Medulla oblongata (tissue), 1 donor: ENCODE measurements around the gene KLHL29.
"Not testable (repeated sequence)": the region's sequence is repeated elsewhere in the genome, so short reads cannot be mapped to it uniquely, and the experiment has no call there.

ENCODE experiments used
- DNase-seq: peaks from one replicate; pipeline ENCODE4 v3.0.0-alpha.2; 2015; ENCODE audit errors: extremely low spot score

KLHL29 gene

GRCh38 chr2:23718931-23719700 is 334.1 kb downstream of the KLHL29 start:
- no peak for DNase-seq

GRCh38 chr2:23719716-23720115 is 334.7 kb downstream of the KLHL29 start:
- no peak for DNase-seq

DNA sequence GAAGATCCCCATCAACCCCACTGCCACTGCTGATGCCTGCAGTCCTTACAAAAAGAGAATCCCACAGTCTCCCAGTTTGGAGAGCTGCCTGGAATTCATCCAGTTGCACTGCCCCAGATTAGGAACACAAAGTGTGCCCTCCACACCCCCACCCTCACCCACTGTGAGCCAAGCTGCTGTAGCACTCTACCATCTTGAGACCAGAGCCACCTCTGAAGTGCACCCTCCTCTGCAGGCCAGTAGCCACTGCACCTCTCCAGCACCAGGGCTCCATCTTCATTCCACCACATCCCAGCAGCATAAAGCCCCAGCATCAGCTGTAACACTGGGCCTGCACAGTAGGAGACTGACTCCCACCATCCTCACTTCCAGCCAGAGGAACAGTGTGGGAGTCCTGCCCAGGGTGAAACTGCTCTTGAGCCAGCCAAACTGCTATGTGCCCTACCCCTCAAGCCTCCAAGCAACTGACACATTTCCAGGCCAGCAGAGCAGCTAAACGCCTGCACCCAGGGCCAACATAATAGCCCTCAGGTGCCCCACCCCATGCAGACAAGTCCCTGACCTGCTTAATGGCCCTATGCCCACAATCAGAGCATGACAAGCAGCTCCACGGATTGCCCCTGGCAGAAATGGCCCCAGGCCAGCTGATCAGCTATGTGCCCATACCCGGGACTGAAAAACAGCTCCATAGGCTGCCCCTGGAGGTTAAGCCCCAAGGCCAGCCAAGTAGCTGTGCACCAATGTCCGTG is 335.9 kb downstream of the KLHL29 start:
- no peak for DNase-seq

DNA sequence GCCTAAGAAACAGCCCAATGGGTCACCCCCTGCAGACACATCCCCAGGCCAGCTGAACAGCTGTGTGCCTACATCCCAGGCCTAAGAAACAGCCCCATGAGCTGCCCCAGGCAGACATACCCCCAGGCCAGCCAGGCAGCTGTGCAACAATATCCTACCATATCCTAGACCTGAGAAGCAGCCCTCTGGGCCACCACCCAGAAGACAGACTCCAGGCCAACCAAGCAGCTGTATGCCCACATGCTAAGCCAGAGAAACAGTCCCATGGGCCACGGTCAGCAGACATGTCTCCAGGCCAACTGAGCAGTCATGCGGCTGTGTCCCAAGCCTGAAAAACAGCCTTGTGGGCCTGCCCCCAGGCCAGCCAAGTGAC is 336.5 kb downstream of the KLHL29 start:
- no peak for DNase-seq

- no peak for DNase-seq
Observed at GRCh38 chr2:23722255-23722654, 337.3 kb downstream of the KLHL29 start.

DNA sequence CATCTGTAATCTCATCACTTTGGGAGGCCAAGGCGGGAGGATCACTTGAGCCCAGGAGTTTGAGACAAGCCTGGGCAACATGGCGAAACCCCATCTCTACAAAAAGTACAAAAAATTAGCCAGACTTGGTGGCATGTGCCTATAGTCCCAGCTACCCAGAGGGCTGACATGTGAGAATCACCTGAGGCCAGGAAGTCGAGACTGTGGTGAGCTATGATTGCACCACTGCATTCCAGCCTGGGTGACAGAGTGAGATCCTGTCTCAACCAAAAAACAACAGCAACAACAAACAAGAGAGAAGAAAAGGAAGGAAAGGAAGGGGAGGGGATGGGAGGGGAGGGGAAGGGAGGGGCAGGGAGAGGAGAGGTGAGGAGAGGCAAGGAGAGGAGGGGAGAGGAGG is 338.1 kb downstream of the KLHL29 start:
- DNase-seq: not testable (repeated sequence)

DNA sequence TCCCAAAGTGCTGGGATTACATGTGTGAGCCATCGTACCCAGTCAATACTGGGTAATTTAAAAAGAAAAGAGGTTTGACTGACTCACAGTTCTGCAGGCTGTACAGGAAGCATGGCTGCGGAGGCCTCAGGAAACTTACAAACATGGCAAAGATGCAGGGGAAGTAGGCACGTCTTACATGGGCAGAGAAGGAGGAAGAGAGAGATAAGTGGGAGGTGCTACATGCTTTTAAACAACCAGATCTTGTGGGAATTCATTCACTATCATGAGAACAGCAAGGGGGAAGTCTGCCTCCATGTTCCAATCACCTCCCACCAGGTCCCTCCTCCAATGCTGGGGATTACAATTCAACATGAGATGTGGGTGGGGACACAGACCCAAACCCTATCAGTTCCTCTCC is 349.4 kb downstream of the KLHL29 start:
- DNase-seq: no peak

DNA sequence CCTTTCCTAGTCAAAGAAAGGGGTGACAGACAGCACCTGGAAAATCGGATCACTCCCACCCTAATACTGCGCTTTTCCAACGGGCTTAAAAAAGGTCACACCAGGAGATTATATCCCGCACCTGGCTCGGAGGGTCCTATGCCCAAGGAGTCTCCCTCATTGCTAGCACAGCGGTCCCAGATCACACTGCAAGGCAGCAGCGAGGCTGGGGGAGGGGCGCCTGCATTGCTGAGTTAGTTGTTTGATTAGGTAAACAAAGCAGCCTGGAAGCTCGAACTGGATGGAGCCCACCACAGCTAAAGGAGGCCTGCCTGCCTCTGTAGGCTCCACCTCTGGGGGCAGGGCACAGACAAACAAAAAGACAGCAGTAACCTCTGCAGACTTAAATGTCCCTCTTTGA is 351.8 kb downstream of the KLHL29 start:
- not testable (repeated sequence) for DNase-seq

DNA sequence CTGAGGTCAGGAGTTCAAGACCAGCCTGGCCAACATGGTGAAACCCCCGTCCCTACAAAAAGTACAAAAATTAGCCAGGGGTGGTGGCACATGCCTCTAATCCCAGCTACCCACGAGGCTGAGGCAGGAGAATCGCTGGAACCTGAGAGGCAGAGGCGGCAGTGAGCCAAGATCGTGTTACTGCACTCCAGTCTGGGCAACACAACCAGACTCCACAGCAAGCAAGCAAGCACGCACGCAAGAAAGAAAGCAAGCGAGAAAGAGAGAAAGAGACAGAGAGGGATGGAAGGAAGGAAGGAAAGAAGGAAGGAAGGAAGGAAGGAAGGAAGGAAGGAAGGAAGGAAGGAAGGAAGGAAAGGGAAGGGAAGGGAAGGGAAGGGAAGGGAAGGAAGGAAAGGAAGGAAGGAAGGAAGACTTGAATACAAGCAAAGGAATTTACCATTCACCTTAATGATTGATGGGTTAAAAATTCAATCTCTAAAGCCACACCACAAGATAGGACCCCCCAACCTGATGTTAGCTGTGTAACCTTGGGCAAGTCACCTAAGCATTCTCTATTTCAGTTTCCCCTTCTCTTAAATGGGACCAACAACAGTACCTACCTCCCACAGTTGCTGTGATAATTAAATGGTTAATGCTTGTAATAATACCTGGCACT is 360.2 kb downstream of the KLHL29 start:
- DNase-seq: no peak

- DNase-seq: no peak
Observed at GRCh38 chr2:23745726-23746105, 360.7 kb downstream of the KLHL29 start.

DNA sequence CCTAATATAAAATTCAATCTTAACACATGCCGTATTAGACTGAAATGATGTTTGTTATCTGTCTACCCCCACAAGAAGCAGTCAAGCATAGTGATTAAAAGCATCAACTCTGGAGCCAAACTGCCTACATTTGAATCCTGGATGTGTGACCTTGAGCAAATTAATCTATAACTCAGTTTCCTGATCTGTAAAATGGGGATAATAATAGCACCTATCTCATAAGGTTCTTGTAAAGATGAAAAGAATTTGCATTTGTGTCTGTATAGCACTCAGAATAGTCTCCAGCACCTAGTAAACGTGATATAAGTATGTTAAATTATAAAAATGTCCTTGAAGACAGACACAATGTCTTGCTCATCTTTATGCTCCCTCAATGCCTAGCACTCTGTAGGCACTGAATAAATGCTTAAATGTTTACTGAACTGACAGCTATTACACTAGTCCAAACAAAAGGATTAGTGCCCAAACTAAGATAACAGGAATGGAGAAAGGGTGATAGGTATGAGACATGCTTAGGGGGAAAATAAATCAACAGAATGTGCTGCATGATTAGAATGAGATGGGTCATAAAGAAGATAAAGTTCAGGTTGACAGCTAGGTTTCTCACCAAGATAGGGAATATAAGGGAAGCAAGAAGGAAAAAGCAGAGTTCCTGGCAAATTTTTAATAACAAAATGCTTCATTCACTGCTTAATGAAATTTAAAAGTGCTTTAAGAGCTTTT is 361.3 kb downstream of the KLHL29 start:
- no peak for DNase-seq

DNA sequence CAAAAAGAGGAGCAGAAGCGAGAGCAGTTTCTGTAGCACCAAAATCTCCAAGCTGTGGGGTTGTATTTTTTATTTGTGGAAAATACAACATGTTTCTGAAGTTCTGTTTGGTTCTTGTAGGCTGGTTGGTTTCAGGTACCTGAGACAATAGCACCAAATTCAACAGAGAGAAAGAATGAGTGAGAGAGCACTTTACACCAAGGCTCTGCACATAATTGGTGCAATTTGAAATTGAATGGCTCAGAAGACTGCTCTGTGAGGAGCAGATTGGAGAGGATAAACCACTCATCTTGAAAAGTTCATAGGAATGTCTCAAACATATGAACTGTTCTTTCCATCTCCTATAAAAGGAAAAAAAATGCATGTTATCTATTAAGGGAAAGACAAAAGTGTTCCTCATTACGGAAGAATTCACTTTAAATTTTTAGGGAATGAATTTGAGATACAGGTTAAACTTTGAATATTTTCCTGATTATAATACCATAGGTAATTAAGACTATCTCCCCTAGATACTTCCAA is 366.8 kb downstream of the KLHL29 start:
- no peak for DNase-seq

DNA sequence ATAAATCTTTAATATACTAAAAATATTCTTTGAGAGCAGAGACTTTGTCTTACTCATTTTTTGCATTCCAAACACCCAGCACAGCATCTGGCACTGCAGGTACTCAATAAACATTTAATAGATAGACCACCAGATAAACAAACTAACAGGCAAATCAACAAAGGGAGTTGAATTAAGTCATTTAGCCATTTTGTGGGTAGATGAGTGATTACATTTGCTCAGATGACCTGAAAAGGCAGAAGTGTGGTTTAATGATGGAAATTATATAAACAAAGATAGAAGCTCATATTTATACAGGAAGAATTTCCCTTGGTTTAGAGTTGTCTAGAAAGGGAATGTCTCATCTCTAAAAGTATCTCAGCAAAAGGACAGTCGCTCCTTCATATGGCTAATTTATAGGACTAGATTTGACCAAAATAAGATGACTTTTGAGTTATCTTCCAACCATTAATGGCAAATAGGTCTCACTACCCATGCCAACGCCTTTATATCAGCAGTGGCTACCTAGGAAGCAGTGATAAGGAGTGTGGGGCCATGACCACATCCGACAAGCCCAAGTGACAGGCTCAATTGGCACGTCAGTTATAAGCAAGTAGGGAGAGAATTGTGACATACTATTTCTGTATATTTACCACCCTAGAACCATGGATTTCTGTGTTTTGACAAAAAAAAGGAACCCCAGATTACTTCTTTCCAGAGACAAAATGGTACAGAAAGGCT is 368.5 kb downstream of the KLHL29 start:
- no peak for DNase-seq

DNA sequence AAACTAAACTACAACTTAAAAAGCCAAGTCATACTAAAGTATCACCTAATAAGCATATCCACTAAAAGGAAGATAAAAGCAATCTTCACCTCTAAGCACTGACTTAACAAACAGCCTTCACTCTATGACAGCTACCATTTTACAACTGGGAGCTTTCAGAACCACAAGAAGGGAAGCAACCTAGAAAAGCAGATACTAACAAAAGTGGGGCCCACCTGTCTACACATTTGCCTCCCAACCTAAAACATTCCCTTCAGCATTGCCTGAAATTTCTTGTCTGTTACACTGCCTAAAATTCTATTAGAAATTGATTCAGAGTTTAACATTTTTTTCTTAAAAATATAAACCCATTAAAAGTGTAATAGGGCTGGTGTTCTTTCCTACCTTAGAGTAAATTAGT is 370.0 kb downstream of the KLHL29 start:
- DNase-seq: no peak

GRCh38 chr2:23756593-23757292 is 371.8 kb downstream of the KLHL29 start:
- no peak for DNase-seq

- DNase-seq: no peak
Observed at GRCh38 chr2:23757686-23758433, 372.9 kb downstream of the KLHL29 start.
